Measurements from ENCODE around the gene NR3C2. TPM values are rescaled to one million over a fixed set of nuclear protein-coding genes. Genes with fewer than 3 reads are reported as not detected.

Gene NR3C2
- total RNA-seq, 2 experiments from 2014 or later, result 6.1 to 6.4 TPM

GRCh38 chr4:148226341-148226740 is 215.9 kb downstream of the NR3C2 start:
- Mint-ChIP-seq H3K36me3 (ENCODE audit: low read depth) (no peaks in the 10 kb centered on the region), H3K27ac (no peak overlapping the region), H3K4me3 (no peak overlapping the region), H3K27me3 (no peaks in the 10 kb centered on the region), H3K4me1 (ENCODE audit: low read depth) (peaks cover 5% of the 10 kb centered on the region), H3K9me3 (no peaks in the 10 kb centered on the region)
- TF ChIP-seq CTCF (IDR thresholded peaks at IDR 0.05), result no peak
- ATAC-seq (no peak), DNase-seq (no peak)
- CTCF ChIA-PET, result no interaction called here
- POLR2A ChIA-PET, result no interaction called here
- intact Hi-C loops (cut with micrococcal nuclease), result no loop called here

- no peak for TF ChIP-seq CTCF (IDR thresholded peaks at IDR 0.05)
- Mint-ChIP-seq H3K4me1 (ENCODE audit: low read depth) (peaks cover 5% of the 10 kb centered on the region), H3K36me3 (ENCODE audit: low read depth) (no peaks in the 10 kb centered on the region), H3K9me3 (no peaks in the 10 kb centered on the region), H3K27ac (no peak overlapping the region), H3K4me3 (no peak overlapping the region), H3K27me3 (no peaks in the 10 kb centered on the region)
- DNase-seq (no peak), ATAC-seq (no peak)
- POLR2A ChIA-PET, result interaction anchor here (0.7 kb wide), 1 partner anchor 18 kb away, joined by 3 read pairs; no protein-coding TSS in a partner anchor
- CTCF ChIA-PET, result no interaction called here
- intact Hi-C loops (cut with micrococcal nuclease), result no loop called here
Measured at GRCh38 chr4:148225639-148226038, 216.6 kb downstream of the NR3C2 start.

- Mint-ChIP-seq H3K36me3 (ENCODE audit: low read depth) (no peaks in the 10 kb centered on the region), H3K27me3 (no peaks in the 10 kb centered on the region), H3K4me1 (ENCODE audit: low read depth) (peaks cover 3% of the 10 kb centered on the region), H3K9me3 (no peaks in the 10 kb centered on the region), H3K4me3 (no peak overlapping the region), H3K27ac (no peak overlapping the region)
- TF ChIP-seq CTCF (IDR thresholded peaks at IDR 0.05), result no peak
- ATAC-seq, result no peak
- POLR2A ChIA-PET, result no interaction called here
- DNase-seq, result no peak
- CTCF ChIA-PET, result interaction anchor here (1.0 to 1.1 kb wide), 2 partner anchors 17 to 44 kb away, joined by 3 read pairs; no protein-coding TSS in a partner anchor
- intact Hi-C loops (cut with micrococcal nuclease), result no loop called here
Measured at GRCh38 chr4:148224476-148224875, 217.7 kb downstream of the NR3C2 start.

- no peak for DNase-seq
- Mint-ChIP-seq H3K9me3 (no peaks in the 10 kb centered on the region), H3K4me3 (no peak overlapping the region), H3K27ac (no peak overlapping the region), H3K4me1 (ENCODE audit: low read depth) (peaks cover 9% of the 10 kb centered on the region), H3K36me3 (ENCODE audit: low read depth) (no peaks in the 10 kb centered on the region), H3K27me3 (no peaks in the 10 kb centered on the region)
- ChIA-PET POLR2A (no interaction called here), CTCF (interaction anchor here (0.8 kb wide), 1 partner anchor 356 kb away, joined by 3 read pairs; no protein-coding TSS in a partner anchor)
- no peak for TF ChIP-seq CTCF (IDR thresholded peaks at IDR 0.05)
- no peak for ATAC-seq
- intact Hi-C loops (cut with micrococcal nuclease), result no loop called here
Measured at GRCh38 chr4:148222991-148223660, 219.1 kb downstream of the NR3C2 start.
